ENCODE measurements around the gene MKLN1.
A peak's percentile ranks its signal among the peaks of the same experiment; 100 is the strongest.

MKLN1 gene

GRCh38 chr7:131471250-131472004, 143.8 kb downstream of the MKLN1 start:
- no peak for DNase-seq

- DNase-seq = no peak
Observed at GRCh38 chr7:131476740-131477139, 149.1 kb downstream of the MKLN1 start.

GRCh38 chr7:131480384-131481315, 153.0 kb downstream of the MKLN1 start:
- DNase-seq = no peak

GRCh38 chr7:131482800-131483199, 155.1 kb downstream of the MKLN1 start:
- DNase-seq = no peak

- DNase-seq = no peak
Observed at GRCh38 chr7:131483586-131483985, 155.9 kb downstream of the MKLN1 start.

GRCh38 chr7:131486346-131486745, 158.7 kb downstream of the MKLN1 start:
- no peak for DNase-seq

- no peak for DNase-seq
Observed at GRCh38 chr7:131487217-131487616, 159.5 kb downstream of the MKLN1 start.

GRCh38 chr7:131488361-131488760, 160.7 kb downstream of the MKLN1 start:
- no peak for DNase-seq

- no peak for DNase-seq
Observed at GRCh38 chr7:131489196-131489595, 161.5 kb downstream of the MKLN1 start.

- no peak for DNase-seq
Observed at GRCh38 chr7:131489881-131490280, 162.2 kb downstream of the MKLN1 start.

GRCh38 chr7:131493081-131493480, 165.4 kb downstream of the MKLN1 start:
- DNase-seq = no peak

GRCh38 chr7:131493581-131493980, 165.9 kb downstream of the MKLN1 start:
- no peak for DNase-seq

GRCh38 chr7:131494182-131494581, 166.5 kb downstream of the MKLN1 start:
- no peak for DNase-seq

- DNase-seq = no peak
Observed at GRCh38 chr7:131495669-131496498, 168.2 kb downstream of the MKLN1 start.

- DNase-seq = no peak
Observed at GRCh38 chr7:131497454-131497853, 169.8 kb downstream of the MKLN1 start.

- no peak for DNase-seq
Observed at GRCh38 chr7:131498237-131498885, 170.7 kb downstream of the MKLN1 start.

- DNase-seq = no peak
Observed at GRCh38 chr7:131499801-131500200, 172.1 kb downstream of the MKLN1 start.

- no peak for DNase-seq
Observed at GRCh38 chr7:131500357-131500756, 172.7 kb downstream of the MKLN1 start.

- DNase-seq = peak; percentile 13
Observed at GRCh38 chr7:131501422-131501821, 173.7 kb downstream of the MKLN1 start.

- DNase-seq = no peak
Observed at GRCh38 chr7:131501930-131502685, 174.4 kb downstream of the MKLN1 start.

GRCh38 chr7:131502810-131503508, 175.3 kb downstream of the MKLN1 start:
- no peak for DNase-seq

Measured in activated effector memory CD4-positive, alpha-beta T cell treated with Interleukin-2 at 50 U/mL for 16 hours (primary cell).